A549 (cell line): Measurements from ENCODE around the gene SLC35E1. TPM values are rescaled to one million over a fixed set of nuclear protein-coding genes. Genes with fewer than 3 reads are reported as not detected.
A peak's percentile ranks its signal among the peaks of the same experiment; 100 is the strongest.

ENCODE experiments used
- ATAC-seq, 2 experiments: fragments of 200-7000 bp in 1 of 2; fragments of >200 bp in 1 of 2; cut with Nextera tagmentation in 1 of 2; cut with Tn5 transposase in 1 of 2; 3 replicates each; pipeline versions ENCODE4 v1.8.0 to v1.9.1; 2018 to 2020; ENCODE audit warnings: mild to moderate bottlenecking in 1 of 2, moderate library complexity in 1 of 2
- CTCF ChIA-PET: fragments of 300-600 bp; sonication (Branson Sonifier 250); formaldehyde crosslinking; extraction: SDS; loops from one replicate; lab custom pipeline; 2021; ENCODE audit warnings: antibody characterized with exemption, inconsistent platforms; lab: Yijun Ruan, JAX
- POLR2A ChIA-PET: fragments of 350-600 bp; formaldehyde crosslinking; extraction: SDS; loops from one replicate; lab custom pipeline; 2021; ENCODE audit warnings: antibody characterized with exemption, inconsistent platforms; lab: Yijun Ruan, JAX
- DNase-seq, 2 experiments: peaks; one replicate each; pipeline versions ENCODE4 v3.0.0 to v3.0.0-alpha.2; 2011 to 2016; ENCODE audit warnings: low read depth in 1 of 2, low spot score in 1 of 2
- FAIRE-seq: peaks from 2 replicates; lab custom pipeline; 2011; peaks lifted over from hg19 to GRCh38; lab: Jason Lieb, UNC
- H3K27ac ChIP-seq, 2 experiments: fragments of >200 bp; sonication (Bioruptor Twin); formaldehyde crosslinking; 3 replicates each; pipeline ENCODE4 v1.5.1; 2016 to 2017
- H3K4me1 ChIP-seq: fragments of >200 bp; sonication (Bioruptor Twin); formaldehyde crosslinking; 3 replicates; pipeline ENCODE4 v1.6.1; 2016
- H3K4me2 ChIP-seq: fragments of >200 bp; sonication (Bioruptor Twin); formaldehyde crosslinking; 3 replicates; pipeline ENCODE4 v1.6.1; 2016
- H3K4me3 ChIP-seq: fragments of >200 bp; sonication (Bioruptor Twin); formaldehyde crosslinking; 3 replicates; pipeline ENCODE4 v1.5.1; 2016
- H3K9me3 ChIP-seq: fragments of >200 bp; sonication (Bioruptor Twin); formaldehyde crosslinking; 3 replicates; pipeline ENCODE4 v1.6.1; 2016
- ATOH8 ChIP-seq: fragments of 250-450 bp; sonication (Bioruptor Pico); IDR thresholded peaks from 2 replicates; pipeline ENCODE4 v1.5.0; 2020; ENCODE audit warnings: low read depth, mild to moderate bottlenecking, moderate library complexity
- CBX2 ChIP-seq: fragments of 200-600 bp; sonication (generic); IDR thresholded peaks from 2 replicates; pipeline ENCODE4 v1.6.1; 2016; ENCODE audit warnings: low read depth, mild to moderate bottlenecking, borderline replicate concordance
- CHD2 ChIP-seq: fragments of 150-350 bp; IDR thresholded peaks from 2 replicates; pipeline ENCODE4 v1.6.1; 2014; ENCODE audit warnings: low read length; ENCODE audit not compliant: partially characterized antibody
- CHD4 ChIP-seq: fragments of 200-600 bp; sonication (generic); IDR thresholded peaks from 2 replicates; pipeline ENCODE4 v1.6.1; 2016; ENCODE audit warnings: antibody characterized with exemption, mild to moderate bottlenecking, borderline replicate concordance
- HDAC2 ChIP-seq: fragments of 200-600 bp; sonication (generic); IDR thresholded peaks from 2 replicates; pipeline ENCODE4 v1.6.1; 2016
- HES2 ChIP-seq: fragments of >200 bp; sonication (Bioruptor Twin); formaldehyde crosslinking; IDR thresholded peaks from 2 replicates; pipeline ENCODE4 v1.6.1; 2016
- KDM1A ChIP-seq: fragments of 200-600 bp; sonication (generic); IDR thresholded peaks from 2 replicates; pipeline ENCODE4 v1.6.1; 2016; ENCODE audit warnings: low read depth, mild to moderate bottlenecking
- MAFK ChIP-seq: fragments of 450-650 bp; IDR thresholded peaks from 2 replicates; pipeline ENCODE4 v1.6.1; 2014; ENCODE audit not compliant: partially characterized antibody
- MYC ChIP-seq: IDR thresholded peaks from 2 replicates; pipeline ENCODE4 v1.6.1; 2012; ENCODE audit warnings: mild to moderate bottlenecking, inconsistent platforms, low read length, improper control_type of control experiment, borderline replicate concordance
- NFE2L2 ChIP-seq: fragments of 150-350 bp; conservative IDR thresholded peaks from 2 replicates; pipeline ENCODE4 v1.6.1; 2014; ENCODE audit warnings: low read length
- POLR2A ChIP-seq: IDR thresholded peaks from 2 replicates; pipeline ENCODE4 v1.6.1; 2012; ENCODE audit warnings: mild to moderate bottlenecking, low read length
- RAD21 ChIP-seq, 2 experiments: fragments of >200 bp in 1 of 2; sonication (Bioruptor Twin) in 1 of 2; formaldehyde crosslinking in 1 of 2; IDR thresholded peaks in 1 of 2; conservative IDR thresholded peaks in 1 of 2; 2 replicates in 1 of 2; 3 replicates in 1 of 2; pipeline ENCODE4 v1.6.1; 2012 to 2018; ENCODE audit warnings: inconsistent platforms in 1 of 2
- RFX5 ChIP-seq: fragments of 450-650 bp; IDR thresholded peaks from 2 replicates; pipeline ENCODE4 v1.7.1; 2014; ENCODE audit warnings: antibody characterized with exemption, mild to moderate bottlenecking, moderate library complexity
- SREBF2 ChIP-seq: fragments of 450-650 bp; IDR thresholded peaks from 2 replicates; pipeline ENCODE4 v1.6.1; 2014; ENCODE audit warnings: mild to moderate bottlenecking, moderate library complexity
- TFCP2L1 ChIP-seq: fragments of 250-450 bp; sonication (Bioruptor Pico); IDR thresholded peaks from 2 replicates; pipeline ENCODE4 v1.5.0; 2021; ENCODE audit warnings: mild to moderate bottlenecking
- USF2 ChIP-seq: fragments of 450-650 bp; IDR thresholded peaks from 2 replicates; pipeline ENCODE4 v1.6.1; 2014; ENCODE audit warnings: antibody characterized with exemption
- ZFP36 ChIP-seq: fragments of 450-650 bp; IDR thresholded peaks from 2 replicates; pipeline ENCODE4 v1.6.1; 2014; ENCODE audit warnings: borderline replicate concordance; ENCODE audit not compliant: partially characterized antibody
- ZNF302 ChIP-seq: fragments of 250-450 bp; sonication (Bioruptor Pico); IDR thresholded peaks from 2 replicates; pipeline ENCODE4 v1.9.0; 2021; ENCODE audit warnings: inconsistent platforms, mild to moderate bottlenecking, moderate library complexity
- WGBS: methylation state at CpG from one replicate; pipeline ENCODE4 v1.1.6; 2017; ENCODE audit errors: missing lambda C conversion rate; 5-methylcytosine and 5-hydroxymethylcytosine counted together
- polyA plus RNA-seq, 4 experiments: library from polyadenylated mRNA; depleted of rRNA in 3 of 4; stranded (reverse); fragments of >200 nt; fragmentation: RNase III in 1 of 4; extraction: RNeasy Plus Mini Kit Qiagen cat#74134 plus additional on column Dnase treatment in 1 of 4; gene quantifications; 2 replicates in 3 of 4; 3 replicates in 1 of 4; pipeline ENCODE4 v1.2.3, GENCODE V29; 2011 to 2017
- TF ChIP-seq, protein P1 (sequence below): IDR thresholded peaks from 2 replicates; pipeline ENCODE4 v1.6.1; 2012
- TF ChIP-seq, protein P2 (sequence below): IDR thresholded peaks from 2 replicates; pipeline ENCODE4 v1.6.1; 2012
- TF ChIP-seq, protein P3 (sequence below): fragments of 150-350 bp; IDR thresholded peaks from 2 replicates; pipeline ENCODE4 v1.6.1; 2014; ENCODE audit warnings: low read depth, mild to moderate bottlenecking, low read length
- TF ChIP-seq, protein P4 (sequence below): fragments of >200 bp; sonication (Bioruptor Twin); formaldehyde crosslinking; IDR thresholded peaks from 3 replicates; pipeline ENCODE4 v1.5.1; 2016

SLC35E1 gene
- polyA plus RNA-seq, 2 of the 4 experiments (the other 2 are of a cell fraction), result 17.2 to 25.1 TPM

- TF ChIP-seq NFE2L2, result no peak
- no peak for TF ChIP-seq CHD2
- TF ChIP-seq ZNF302 (CRISPR knock-in tag), result no peak
- TF ChIP-seq USF2, result no peak
- no peak for TF ChIP-seq HES2
- TF ChIP-seq, protein P1, sequence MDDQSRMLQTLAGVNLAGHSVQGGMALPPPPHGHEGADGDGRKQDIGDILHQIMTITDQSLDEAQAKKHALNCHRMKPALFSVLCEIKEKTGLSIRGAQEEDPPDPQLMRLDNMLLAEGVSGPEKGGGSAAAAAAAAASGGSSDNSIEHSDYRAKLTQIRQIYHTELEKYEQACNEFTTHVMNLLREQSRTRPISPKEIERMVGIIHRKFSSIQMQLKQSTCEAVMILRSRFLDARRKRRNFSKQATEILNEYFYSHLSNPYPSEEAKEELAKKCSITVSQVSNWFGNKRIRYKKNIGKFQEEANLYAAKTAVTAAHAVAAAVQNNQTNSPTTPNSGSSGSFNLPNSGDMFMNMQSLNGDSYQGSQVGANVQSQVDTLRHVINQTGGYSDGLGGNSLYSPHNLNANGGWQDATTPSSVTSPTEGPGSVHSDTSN, result no peak
- no peak for TF ChIP-seq KDM1A
- TF ChIP-seq SREBF2, result no peak
- TF ChIP-seq RFX5, result no peak
- TF ChIP-seq MAFK, result no peak
- no peak for TF ChIP-seq POLR2A
- no peak for FAIRE-seq
- Histone ChIP-seq H3K9me3 (no peaks in the 10 kb centered on the region), H3K4me3 (no peak overlapping the region), H3K27ac (peak overlapping the region in 1 of 2 experiments; percentile 64; a peak in 2 of 6 replicates), H3K4me1 (peaks cover 40% of the 10 kb centered on the region), H3K4me2 (no peak overlapping the region; the same call in 2 of the 3 replicates)
- WGBS, result 86% methylated on average over 7 of the region's 13 CpGs
- ATAC-seq, result no peak
- no peak for DNase-seq
- ChIA-PET CTCF (no interaction called here), POLR2A (no interaction called here)
Measured at GRCh38 chr19:16585094-16585801, 13.0 kb upstream of the SLC35E1 start.

DNA sequence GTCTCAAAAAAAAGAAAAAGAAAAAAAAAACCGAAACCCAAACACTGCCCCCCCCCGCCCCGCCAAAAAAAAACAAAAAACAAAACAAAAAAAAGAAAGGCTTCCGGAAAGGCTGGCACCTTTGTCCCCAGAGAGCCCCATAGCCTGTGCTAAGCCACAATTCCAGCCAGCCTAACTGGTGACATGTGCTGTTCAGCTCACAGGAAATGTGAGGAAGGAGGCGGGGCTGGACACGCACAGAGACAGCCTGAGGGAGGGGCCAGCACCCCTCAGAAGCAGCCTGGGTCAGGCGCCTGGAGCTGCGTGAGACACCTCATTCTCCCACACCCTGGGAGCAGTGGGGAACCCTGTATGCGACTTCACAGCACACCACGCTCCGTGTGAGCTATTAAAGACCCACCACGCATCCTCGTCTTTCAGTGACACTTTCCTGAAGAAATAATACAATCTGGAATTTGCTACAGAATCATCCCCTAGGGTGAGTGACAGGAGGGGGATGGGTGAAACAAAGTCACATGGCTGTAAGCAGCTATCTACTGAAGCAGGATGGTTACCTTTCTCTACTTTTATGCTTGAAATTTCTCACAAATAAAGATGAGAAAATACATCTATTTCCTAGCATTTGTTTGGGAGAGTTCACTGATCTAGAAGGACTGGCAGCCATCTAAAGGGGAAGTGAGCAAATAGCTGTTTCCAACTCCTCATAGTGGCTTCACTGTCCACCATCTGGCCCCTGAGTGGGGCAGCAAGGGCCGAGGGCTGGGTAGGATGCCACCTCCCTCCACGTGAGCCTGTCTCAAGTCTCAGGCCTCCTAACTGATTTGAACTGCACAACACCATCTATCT lies 12.3 kb upstream of the SLC35E1 start:
- POLR2A ChIA-PET, result no interaction called here
- WGBS, result 30% methylated on average over 13 of the region's 15 CpGs
- Histone ChIP-seq H3K9me3 (no peaks in the 10 kb centered on the region), H3K4me3 (no peak overlapping the region), H3K4me1 (peaks cover 32% of the 10 kb centered on the region), H3K4me2 (peak overlapping the region; percentile 50), H3K27ac (peak overlapping the region in 1 of 2 experiments; percentile 64; a peak in 2 of 6 replicates)
- DNase-seq (peak; percentile 40 to 42), ATAC-seq (peak; percentile 63 to 84; a peak in 5 of 6 replicates), FAIRE-seq (no peak)
- CTCF ChIA-PET, result no interaction called here
- TF ChIP-seq, protein P2, sequence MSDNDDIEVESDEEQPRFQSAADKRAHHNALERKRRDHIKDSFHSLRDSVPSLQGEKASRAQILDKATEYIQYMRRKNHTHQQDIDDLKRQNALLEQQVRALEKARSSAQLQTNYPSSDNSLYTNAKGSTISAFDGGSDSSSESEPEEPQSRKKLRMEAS, result 0 out of 2 replicates have a peak, but pooled peaks have one; percentile 13
- TF ChIP-seq MYC, result no peak
- no peak for TF ChIP-seq CHD4

DNA sequence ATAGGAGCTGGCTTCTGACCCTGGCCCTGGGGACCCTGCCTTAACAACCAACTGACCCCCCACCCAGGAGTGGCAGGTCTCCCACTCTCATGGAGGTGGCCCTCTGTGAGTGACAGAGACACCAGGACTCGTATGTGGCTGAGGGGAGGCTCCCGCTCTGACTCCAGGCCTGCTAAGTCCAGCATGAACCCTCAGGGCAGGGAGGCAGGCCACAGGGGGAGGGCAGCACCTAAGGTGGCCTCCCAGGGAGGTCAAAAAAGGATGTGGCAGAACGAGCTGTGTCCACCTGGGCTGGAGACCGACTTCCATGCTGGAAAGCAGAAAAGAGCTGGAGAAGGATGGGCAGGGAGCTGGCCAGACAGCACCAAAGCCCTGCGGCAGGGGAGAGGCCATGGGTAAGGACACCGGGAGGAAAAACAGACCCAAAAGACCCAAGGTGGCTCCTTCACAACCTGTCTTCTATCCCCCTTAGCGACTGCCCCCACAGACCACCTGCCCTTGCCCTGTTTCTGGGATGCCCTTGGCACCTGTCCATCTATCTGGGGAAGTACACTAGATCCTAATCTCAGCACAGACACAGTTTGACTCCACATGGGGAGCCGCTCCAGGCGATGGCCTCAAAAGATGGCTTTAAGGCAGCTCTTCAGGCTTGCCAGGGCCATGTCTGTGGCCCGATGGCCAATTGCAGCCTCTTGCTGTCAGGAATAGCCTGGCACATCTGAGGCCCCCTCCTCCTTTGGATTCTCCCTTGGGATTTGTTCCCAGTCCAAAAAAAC lies 10.5 kb upstream of the SLC35E1 start:
- Histone ChIP-seq H3K4me1 (peaks cover 27% of the 10 kb centered on the region), H3K27ac (no peak overlapping the region), H3K9me3 (no peaks in the 10 kb centered on the region), H3K4me3 (no peak overlapping the region), H3K4me2 (no peak overlapping the region)
- DNase-seq (no peak), ATAC-seq (no peak), FAIRE-seq (no peak)
- ChIA-PET POLR2A (no interaction called here), CTCF (no interaction called here)
- 85% methylated on average over 8 of the region's 10 CpGs for WGBS
- no peak for TF ChIP-seq RFX5
- TF ChIP-seq ZFP36, result no peak
- TF ChIP-seq ZNF302 (CRISPR knock-in tag), result no peak
- TF ChIP-seq, protein P3, sequence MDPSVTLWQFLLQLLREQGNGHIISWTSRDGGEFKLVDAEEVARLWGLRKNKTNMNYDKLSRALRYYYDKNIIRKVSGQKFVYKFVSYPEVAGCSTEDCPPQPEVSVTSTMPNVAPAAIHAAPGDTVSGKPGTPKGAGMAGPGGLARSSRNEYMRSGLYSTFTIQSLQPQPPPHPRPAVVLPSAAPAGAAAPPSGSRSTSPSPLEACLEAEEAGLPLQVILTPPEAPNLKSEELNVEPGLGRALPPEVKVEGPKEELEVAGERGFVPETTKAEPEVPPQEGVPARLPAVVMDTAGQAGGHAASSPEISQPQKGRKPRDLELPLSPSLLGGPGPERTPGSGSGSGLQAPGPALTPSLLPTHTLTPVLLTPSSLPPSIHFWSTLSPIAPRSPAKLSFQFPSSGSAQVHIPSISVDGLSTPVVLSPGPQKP, result no peak
- no peak for TF ChIP-seq NFE2L2
- TF ChIP-seq MYC, result no peak
- no peak for TF ChIP-seq HDAC2
- TF ChIP-seq ATOH8 (CRISPR knock-in tag), result no peak
- TF ChIP-seq, protein P2, result no peak
- TF ChIP-seq CBX2, result no peak
- no peak for TF ChIP-seq TFCP2L1
- no peak for TF ChIP-seq RAD21 (conservative IDR thresholded peaks at IDR 0.05 in 1 of 2, IDR thresholded peaks at IDR 0.05 in 1 of 2)
- TF ChIP-seq, protein P4, sequence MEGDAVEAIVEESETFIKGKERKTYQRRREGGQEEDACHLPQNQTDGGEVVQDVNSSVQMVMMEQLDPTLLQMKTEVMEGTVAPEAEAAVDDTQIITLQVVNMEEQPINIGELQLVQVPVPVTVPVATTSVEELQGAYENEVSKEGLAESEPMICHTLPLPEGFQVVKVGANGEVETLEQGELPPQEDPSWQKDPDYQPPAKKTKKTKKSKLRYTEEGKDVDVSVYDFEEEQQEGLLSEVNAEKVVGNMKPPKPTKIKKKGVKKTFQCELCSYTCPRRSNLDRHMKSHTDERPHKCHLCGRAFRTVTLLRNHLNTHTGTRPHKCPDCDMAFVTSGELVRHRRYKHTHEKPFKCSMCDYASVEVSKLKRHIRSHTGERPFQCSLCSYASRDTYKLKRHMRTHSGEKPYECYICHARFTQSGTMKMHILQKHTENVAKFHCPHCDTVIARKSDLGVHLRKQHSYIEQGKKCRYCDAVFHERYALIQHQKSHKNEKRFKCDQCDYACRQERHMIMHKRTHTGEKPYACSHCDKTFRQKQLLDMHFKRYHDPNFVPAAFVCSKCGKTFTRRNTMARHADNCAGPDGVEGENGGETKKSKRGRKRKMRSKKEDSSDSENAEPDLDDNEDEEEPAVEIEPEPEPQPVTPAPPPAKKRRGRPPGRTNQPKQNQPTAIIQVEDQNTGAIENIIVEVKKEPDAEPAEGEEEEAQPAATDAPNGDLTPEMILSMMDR, result no peak
- TF ChIP-seq KDM1A, result no peak
- TF ChIP-seq CHD2, result no peak
